PC-3 (cell line): ENCODE results near the gene SEPTIN8. TPM values are rescaled to one million over a fixed set of nuclear protein-coding genes. Genes with fewer than 3 reads are reported as not detected.

ENCODE experiments used
- ATAC-seq: fragments of 200-7000 bp; cut with Tn5 transposase; 2 replicates; pipeline ENCODE4 v1.9.1; 2020; ENCODE audit warnings: mild to moderate bottlenecking, moderate library complexity
- BruUV-seq: library from RNA; stranded (reverse); fragments of 400-500 nt; replicated peaks from 2 replicates; lab custom pipeline; 2021; lab: Mats Ljungman, UMichigan
- CTCF ChIA-PET: fragments of 300-600 bp; sonication (Branson Sonifier 250); formaldehyde crosslinking; loops from one replicate; lab custom pipeline; 2022; ENCODE audit warnings: antibody characterized with exemption; lab: Charles Lee
- POLR2A ChIA-PET: fragments of 300-600 bp; sonication (Branson Sonifier 250); formaldehyde crosslinking; loops from one replicate; lab custom pipeline; 2022; ENCODE audit warnings: antibody characterized with exemption; ENCODE audit not compliant: unreplicated experiment; lab: Charles Lee
- DNase-seq: peaks from one replicate; pipeline ENCODE4 v3.0.0-alpha.2; 2015
- H2AFZ ChIP-seq: fragments of 300-600 bp; sonication (generic); 2 replicates; pipeline ENCODE4 v1.6.0; 2016; ENCODE audit warnings: antibody characterized with exemption, low read length
- H3F3A ChIP-seq: fragments of 300-600 bp; sonication (generic); one replicate; pipeline ENCODE4 v1.6.0; 2017; ENCODE audit warnings: antibody characterized with exemption, low read length, control low read depth, mild to moderate bottlenecking; ENCODE audit not compliant: unreplicated experiment
- H3K27ac ChIP-seq: fragments of 300-600 bp; sonication (generic); 2 replicates; pipeline ENCODE4 v1.5.1; 2016; ENCODE audit warnings: mild to moderate bottlenecking, low read length
- H3K27me3 ChIP-seq: fragments of 300-600 bp; sonication (generic); 2 replicates; pipeline ENCODE4 v1.6.1; 2016; ENCODE audit warnings: low read length, mixed read lengths
- H3K36me3 ChIP-seq: fragments of 300-600 bp; sonication (generic); 2 replicates; pipeline ENCODE4 v1.6.1; 2016; ENCODE audit warnings: low read depth, mixed run types, low read length, mixed read lengths
- H3K4me1 ChIP-seq: fragments of 300-600 bp; sonication (generic); 2 replicates; pipeline ENCODE4 v1.5.1; 2016; ENCODE audit warnings: low read length; ENCODE audit not compliant: insufficient read depth
- H3K4me2 ChIP-seq: fragments of 300-600 bp; sonication (generic); 2 replicates; pipeline ENCODE4 v1.6.0; 2016; ENCODE audit warnings: low read length
- H3K4me3 ChIP-seq: fragments of 300-600 bp; sonication (generic); 2 replicates; pipeline ENCODE4 v1.5.1; 2016; ENCODE audit warnings: mild to moderate bottlenecking, low read length, mixed read lengths
- H3K79me2 ChIP-seq: fragments of 300-600 bp; sonication (generic); 2 replicates; pipeline ENCODE4 v1.6.1; 2017; ENCODE audit warnings: low read length, mixed read lengths
- H3K9ac ChIP-seq: fragments of 300-600 bp; sonication (generic); 2 replicates; pipeline ENCODE4 v1.6.0; 2016; ENCODE audit warnings: mild to moderate bottlenecking, low read length
- H3K9me2 ChIP-seq: fragments of 300-600 bp; sonication (generic); replicated peaks from 2 replicates; pipeline ENCODE4 v1.6.1; 2016; ENCODE audit warnings: mixed run types, low read length, mixed read lengths
- H3K9me3 ChIP-seq: fragments of 300-600 bp; sonication (generic); 2 replicates; pipeline ENCODE4 v1.6.1; 2016; ENCODE audit warnings: low read length, mixed read lengths
- H4K20me1 ChIP-seq: fragments of 300-600 bp; sonication (generic); 2 replicates; pipeline ENCODE4 v1.6.1; 2016; ENCODE audit warnings: low read length, mixed read lengths
- EZH2 ChIP-seq: fragments of 300-600 bp; sonication (generic); IDR thresholded peaks from one replicate; pipeline ENCODE4 v1.6.1; 2017; ENCODE audit warnings: antibody characterized with exemption, mild to moderate bottlenecking, low read length; ENCODE audit not compliant: unreplicated experiment
- EZH2phosphoT487 ChIP-seq: fragments of 300-600 bp; sonication (generic); IDR thresholded peaks from 2 replicates; pipeline ENCODE4 v1.6.1; 2018; ENCODE audit warnings: mild to moderate bottlenecking, antibody characterized with exemption, low read length, borderline replicate concordance
- intact Hi-C: fragments of 100-400 bp; cut with micrococcal nuclease; formaldehyde crosslinking; loops from 2 replicates; pipeline ENCODE4 v1.9.0; 2023
- total RNA-seq: library from RNA; depleted of rRNA; stranded (reverse); fragments of >200 nt; gene quantifications from 2 replicates; pipeline ENCODE4 v1.2.3, GENCODE V29; 2014
- TF ChIP-seq, protein P1 (sequence below): fragments of 300-600 bp; sonication (generic); conservative IDR thresholded peaks from 2 replicates; pipeline ENCODE4 v1.5.1; 2017; ENCODE audit warnings: antibody characterized with exemption, low read depth, mild to moderate bottlenecking, low read length

Gene SEPTIN8
- total RNA-seq, 1 experiment from 2014 or later = 21.9 TPM

DNA sequence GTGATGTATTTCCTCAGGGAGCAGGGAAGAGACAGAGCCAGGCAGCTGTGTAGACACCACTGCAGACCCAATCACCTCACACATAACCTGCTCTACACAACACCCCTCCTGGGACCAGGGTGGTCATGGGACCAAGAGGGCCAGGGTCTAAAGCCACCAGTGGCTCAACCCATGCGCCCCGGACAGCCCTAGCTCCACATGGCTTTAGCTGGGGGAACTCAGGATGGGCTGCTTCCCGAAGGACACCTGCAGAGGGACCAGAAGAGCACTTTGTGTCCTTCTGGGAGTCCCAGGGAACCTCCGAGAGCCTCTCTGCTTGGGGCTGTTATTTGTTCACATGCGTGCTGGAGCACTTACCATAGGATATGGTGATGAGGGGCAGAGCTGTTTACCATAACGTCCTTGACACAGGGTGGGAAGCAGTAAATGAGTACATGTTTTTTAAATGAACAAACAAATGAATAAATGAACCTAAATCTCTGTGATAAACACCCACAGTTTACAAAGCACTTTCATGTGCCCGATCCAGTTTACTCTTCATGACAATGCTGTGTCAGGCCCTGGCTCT, 12.3 kb downstream of the SEPTIN8 start:
- Histone ChIP-seq H2AFZ (no peak overlapping the region), H3K9ac (no peak overlapping the region), H3K4me1 (no peaks in the 10 kb centered on the region), H3K36me3 (no peaks in the 10 kb centered on the region; the same call in 1 of the 2 replicates), H4K20me1 (no peaks in the 10 kb centered on the region), H3K27ac (no peak overlapping the region), H3K9me3 (no peaks in the 10 kb centered on the region), H3K4me2 (no peak overlapping the region), H3K79me2 (peaks cover 8% of the 10 kb centered on the region; the same call in 1 of the 2 replicates), H3K4me3 (no peak overlapping the region), H3K27me3 (no peaks in the 10 kb centered on the region), H3F3A (no peaks in the 10 kb centered on the region), H3K9me2 (no peaks in the 10 kb centered on the region)
- DNase-seq (no peak), ATAC-seq (no peak)
- TF ChIP-seq EZH2 (no peak), EZH2phosphoT487 (no peak)
- TF ChIP-seq, protein P1, sequence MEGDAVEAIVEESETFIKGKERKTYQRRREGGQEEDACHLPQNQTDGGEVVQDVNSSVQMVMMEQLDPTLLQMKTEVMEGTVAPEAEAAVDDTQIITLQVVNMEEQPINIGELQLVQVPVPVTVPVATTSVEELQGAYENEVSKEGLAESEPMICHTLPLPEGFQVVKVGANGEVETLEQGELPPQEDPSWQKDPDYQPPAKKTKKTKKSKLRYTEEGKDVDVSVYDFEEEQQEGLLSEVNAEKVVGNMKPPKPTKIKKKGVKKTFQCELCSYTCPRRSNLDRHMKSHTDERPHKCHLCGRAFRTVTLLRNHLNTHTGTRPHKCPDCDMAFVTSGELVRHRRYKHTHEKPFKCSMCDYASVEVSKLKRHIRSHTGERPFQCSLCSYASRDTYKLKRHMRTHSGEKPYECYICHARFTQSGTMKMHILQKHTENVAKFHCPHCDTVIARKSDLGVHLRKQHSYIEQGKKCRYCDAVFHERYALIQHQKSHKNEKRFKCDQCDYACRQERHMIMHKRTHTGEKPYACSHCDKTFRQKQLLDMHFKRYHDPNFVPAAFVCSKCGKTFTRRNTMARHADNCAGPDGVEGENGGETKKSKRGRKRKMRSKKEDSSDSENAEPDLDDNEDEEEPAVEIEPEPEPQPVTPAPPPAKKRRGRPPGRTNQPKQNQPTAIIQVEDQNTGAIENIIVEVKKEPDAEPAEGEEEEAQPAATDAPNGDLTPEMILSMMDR = no peak
- no TSS peak for BruUV-seq
- CTCF ChIA-PET = no interaction called here
- POLR2A ChIA-PET = no interaction called here
- intact Hi-C loops = no loop called here

DNA sequence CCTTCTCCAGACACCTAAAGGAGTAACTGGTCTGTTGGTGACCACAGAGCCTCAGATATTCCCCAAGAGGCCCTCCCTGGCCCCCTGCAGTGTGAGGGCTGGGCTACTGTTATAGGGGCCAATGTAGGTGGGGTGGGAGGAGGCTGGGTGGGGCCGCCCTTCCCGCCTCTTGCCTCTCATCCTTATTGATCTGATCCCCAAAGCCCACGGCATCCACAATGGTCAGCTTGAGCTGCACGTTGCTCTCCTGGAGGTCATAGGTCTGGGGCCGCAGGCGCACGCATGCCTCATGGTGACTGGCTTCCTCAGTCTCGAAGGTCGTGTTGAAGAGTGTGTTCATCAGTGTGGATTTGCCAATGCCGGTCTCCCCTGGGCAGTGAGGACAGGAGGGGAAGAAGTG, 13.0 kb downstream of the SEPTIN8 start:
- Histone ChIP-seq H3K9ac (no peak overlapping the region), H3K4me2 (no peak overlapping the region), H3K79me2 (peaks cover 2% of the 10 kb centered on the region; the same call in 1 of the 2 replicates), H4K20me1 (no peaks in the 10 kb centered on the region), H3K27ac (no peak overlapping the region), H3K27me3 (no peaks in the 10 kb centered on the region), H3K4me3 (no peak overlapping the region), H3K36me3 (no peaks in the 10 kb centered on the region; the same call in 1 of the 2 replicates), H3F3A (no peaks in the 10 kb centered on the region), H3K9me2 (no peaks in the 10 kb centered on the region), H3K9me3 (no peaks in the 10 kb centered on the region), H3K4me1 (no peaks in the 10 kb centered on the region), H2AFZ (no peak overlapping the region)
- DNase-seq = no peak
- intact Hi-C loops = no loop called here
- CTCF ChIA-PET = no interaction called here
- TF ChIP-seq EZH2phosphoT487 = no peak
- TF ChIP-seq, protein P1 = no peak
- no peak for TF ChIP-seq EZH2
- no TSS peak for BruUV-seq
- ATAC-seq = no peak
- POLR2A ChIA-PET = no interaction called here

DNA sequence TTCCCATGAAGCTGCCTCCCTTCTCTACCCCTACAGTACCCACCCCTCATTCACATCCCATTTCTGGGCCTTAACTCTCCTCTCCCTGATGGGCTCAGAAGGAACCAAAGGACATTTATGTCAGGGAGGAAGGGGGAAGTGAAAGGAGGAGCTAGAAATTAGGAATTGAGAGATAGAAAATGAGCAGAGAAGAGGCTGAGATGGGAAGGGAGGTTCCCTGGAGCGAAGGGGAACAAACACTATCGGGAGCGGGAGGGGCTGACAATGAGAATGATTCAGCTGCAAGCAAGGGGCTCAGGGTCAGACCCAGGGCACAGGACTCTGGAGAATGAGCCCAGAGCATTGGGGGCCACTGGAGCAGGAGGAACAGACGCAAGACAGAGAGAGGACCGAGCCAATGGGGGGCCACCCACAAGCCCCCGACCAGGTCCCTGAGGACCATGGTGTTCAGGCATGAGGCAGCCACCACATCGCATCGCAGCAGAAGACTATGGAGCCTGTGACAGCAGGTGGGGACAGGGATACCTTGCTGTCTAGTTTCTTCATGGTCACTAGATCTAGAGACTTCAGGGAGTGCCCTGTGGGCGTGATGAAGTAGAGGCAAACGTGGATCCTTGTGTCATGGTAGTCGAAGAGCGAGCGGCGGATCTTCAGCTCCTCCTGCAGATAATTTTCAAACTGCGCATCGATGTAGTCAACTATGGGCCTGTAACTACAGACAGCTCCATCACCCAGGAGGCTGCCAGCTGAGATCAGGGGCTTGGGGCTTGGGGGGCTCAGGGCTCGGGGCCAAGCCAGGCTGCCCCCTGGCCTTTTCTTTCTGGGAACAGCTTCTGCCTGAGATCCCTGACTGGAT, 13.6 kb downstream of the SEPTIN8 start:
- Histone ChIP-seq H4K20me1 (no peaks in the 10 kb centered on the region), H3K27ac (no peak overlapping the region), H3K9me3 (no peaks in the 10 kb centered on the region), H3K9ac (no peak overlapping the region), H3K4me1 (no peaks in the 10 kb centered on the region), H3K27me3 (no peaks in the 10 kb centered on the region), H3F3A (no peaks in the 10 kb centered on the region), H3K79me2 (no peaks in the 10 kb centered on the region), H3K9me2 (no peaks in the 10 kb centered on the region), H3K4me3 (no peak overlapping the region), H2AFZ (no peak overlapping the region), H3K4me2 (no peak overlapping the region), H3K36me3 (no peaks in the 10 kb centered on the region; the same call in 1 of the 2 replicates)
- DNase-seq = no peak
- CTCF ChIA-PET = no interaction called here
- BruUV-seq = no TSS peak
- no peak for ATAC-seq
- TF ChIP-seq, protein P1 = no peak
- TF ChIP-seq EZH2 = no peak
- no peak for TF ChIP-seq EZH2phosphoT487
- POLR2A ChIA-PET = no interaction called here
- intact Hi-C loops = no loop called here
